ENCODE measurements around the gene SMIM28. TPM values are rescaled to one million over a fixed set of nuclear protein-coding genes. Genes with fewer than 3 reads are reported as not detected.
"Not testable (repeated sequence)": the region's sequence is repeated elsewhere in the genome, so short reads cannot be mapped to it uniquely, and the experiment has no call there.

SMIM28 gene
- not detected for total RNA-seq

DNA sequence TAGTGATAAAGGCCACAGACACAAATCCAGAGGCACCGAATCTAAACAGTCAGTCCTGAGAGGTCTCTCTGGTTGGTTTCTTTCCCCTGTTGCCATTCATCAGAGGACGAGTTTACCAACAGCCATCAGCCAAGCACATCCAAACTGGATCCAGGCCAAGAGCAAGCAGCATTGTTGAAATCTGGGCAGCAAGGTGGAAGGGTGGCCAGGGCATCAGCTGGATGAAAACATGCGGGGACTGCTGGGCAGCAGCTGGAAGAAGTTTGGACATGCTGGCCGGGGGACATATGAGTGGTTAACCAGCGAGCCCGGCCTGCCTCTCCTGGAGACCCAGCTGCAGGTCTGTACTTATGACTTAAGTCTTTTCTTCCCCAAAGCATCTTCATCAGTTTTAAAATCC lies at the start of gene SMIM28:
SMIM28 (plus strand) TSS at position 62 of the 400 bp plus-strand sequence; CDS start at position 230, 168 bp downstream.
- DNase-seq (ENCODE audit: low read depth in 2 of 3, low spot score in 2 of 3): no peak

DNA sequence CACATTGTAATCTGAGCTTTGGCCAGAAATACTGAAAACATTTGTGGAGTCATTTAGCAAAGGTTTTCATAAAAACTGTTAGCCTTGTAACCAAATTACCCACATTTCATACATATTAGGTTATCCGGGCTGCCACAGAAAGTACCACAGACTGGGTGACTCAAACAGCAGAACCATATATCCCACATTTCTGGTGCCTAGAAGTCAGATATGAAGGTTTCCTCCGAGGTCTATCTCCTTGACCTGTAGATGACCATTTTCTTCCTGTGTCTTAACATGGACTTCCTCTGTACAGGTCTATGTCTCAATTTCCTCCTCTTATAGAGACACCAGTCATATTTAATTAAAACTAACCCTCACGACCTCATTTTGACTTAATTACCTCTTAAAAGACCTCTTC lies 49.5 kb upstream of the SMIM28 start:
- DNase-seq (ENCODE audit: low read depth in 2 of 3, low spot score in 2 of 3): no peak

DNA sequence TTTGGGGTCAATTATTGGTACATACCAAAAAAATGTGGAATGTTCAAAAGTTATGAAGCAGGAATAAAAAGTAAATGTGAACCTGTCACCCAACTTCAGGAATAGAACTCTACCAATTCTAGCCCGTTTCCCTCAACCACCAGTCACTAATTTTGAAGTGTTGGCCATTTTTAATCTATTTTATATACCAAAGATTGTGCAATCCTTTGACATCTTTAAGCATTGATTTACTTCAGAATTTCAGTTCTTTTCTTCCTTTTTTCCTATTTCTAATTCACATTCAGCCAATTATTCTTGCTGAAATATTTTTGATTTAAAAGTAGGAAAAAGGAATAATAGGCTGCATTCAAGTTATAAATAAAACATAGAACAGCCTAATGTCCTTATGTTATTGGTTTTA lies 46.9 kb upstream of the SMIM28 start:
- DNase-seq (ENCODE audit: low read depth in 2 of 3, low spot score in 2 of 3): no peak

DNA sequence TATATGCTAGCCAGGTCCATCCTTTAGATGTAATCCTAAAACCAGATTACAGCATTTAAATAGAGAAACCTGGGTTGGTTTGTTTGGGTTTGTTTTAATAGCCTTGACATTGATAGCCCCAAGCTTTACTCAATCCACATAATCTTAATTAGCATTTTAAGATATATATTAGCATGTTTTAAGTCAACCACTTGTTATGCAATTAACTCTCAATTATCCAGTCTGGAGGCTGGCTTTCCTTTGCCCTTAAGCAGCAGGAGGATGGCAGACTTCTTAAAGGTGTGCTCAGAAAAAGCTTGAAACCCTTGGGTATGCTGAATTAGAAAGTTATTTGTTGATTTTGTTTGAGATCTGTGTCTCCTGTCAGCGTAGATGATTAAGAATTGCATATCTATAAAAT lies 46.3 kb upstream of the SMIM28 start:
- DNase-seq (ENCODE audit: low read depth in 2 of 3, low spot score in 2 of 3): no peak

DNA sequence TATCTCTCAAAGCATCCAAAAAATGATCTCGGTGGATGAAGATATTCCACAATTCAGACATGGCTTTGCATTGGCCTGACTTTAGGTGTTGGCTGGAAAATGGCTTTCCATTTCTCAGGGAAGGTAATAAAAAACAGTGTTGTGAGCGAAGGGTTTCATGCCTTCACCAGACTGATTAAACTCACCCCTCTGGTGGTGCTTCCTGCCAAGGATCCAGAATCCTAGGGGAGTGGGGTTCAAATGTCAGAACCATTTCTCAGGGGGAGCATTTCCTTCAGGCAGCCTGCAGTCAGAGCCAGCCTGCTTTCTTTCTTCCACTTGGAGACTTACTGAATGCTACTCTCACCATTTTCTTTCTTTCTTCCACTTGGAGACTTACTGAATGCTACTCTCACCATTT lies 45.7 kb upstream of the SMIM28 start:
- no peak for DNase-seq (ENCODE audit: low read depth in 2 of 3, low spot score in 2 of 3)

DNA sequence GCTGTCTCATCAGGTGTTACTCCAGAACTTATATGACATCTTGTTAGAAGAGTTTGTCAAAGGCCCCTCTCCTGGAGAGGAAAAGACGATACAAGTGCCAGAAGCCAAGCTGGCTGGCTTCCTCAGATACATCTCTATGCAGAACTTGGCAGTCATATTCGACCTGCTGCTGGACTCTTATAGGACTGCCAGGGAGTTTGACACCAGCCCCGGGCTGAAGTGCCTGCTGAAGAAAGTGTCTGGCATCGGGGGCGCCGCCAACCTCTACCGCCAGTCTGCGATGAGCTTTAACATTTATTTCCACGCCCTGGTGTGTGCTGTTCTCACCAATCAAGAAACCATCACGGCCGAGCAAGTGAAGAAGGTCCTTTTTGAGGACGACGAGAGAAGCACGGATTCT lies 43.7 kb upstream of the SMIM28 start:
- DNase-seq (ENCODE audit: low read depth in 2 of 3, low spot score in 2 of 3): no peak

DNA sequence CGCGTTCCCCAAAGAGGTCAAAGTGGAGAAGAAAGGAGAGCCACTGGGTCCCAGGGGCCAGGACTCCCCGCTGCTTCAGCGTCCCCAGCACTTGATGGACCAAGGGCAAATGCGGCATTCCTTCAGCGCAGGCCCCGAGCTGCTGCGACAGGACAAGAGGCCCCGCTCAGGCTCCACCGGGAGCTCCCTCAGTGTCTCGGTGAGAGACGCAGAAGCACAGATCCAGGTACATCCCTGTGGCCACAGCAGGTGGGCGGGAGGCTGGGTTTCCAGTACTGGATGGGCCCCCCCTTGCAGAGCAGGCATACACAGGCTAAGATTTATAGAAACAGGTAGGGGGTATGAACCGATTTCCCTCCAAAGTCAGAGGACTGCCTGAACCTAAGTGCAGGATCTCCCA lies 42.7 kb upstream of the SMIM28 start:
- no peak for DNase-seq (ENCODE audit: low read depth in 2 of 3, low spot score in 2 of 3)

DNA sequence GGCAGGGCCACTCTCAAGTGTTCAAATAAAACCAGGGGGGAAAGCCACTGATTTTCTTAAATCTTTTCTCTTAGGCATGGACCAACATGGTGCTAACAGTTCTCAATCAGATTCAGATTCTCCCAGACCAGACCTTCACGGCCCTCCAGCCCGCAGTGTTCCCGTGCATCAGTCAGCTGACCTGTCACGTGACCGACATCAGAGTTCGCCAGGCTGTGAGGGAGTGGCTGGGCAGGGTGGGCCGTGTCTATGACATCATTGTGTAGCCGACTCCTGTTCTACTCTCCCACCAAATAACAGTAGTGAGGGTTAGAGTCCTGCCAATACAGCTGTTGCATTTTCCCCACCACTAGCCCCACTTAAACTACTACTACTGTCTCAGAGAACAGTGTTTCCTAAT lies 41.5 kb upstream of the SMIM28 start:
- no peak for DNase-seq (ENCODE audit: low read depth in 2 of 3, low spot score in 2 of 3)

DNA sequence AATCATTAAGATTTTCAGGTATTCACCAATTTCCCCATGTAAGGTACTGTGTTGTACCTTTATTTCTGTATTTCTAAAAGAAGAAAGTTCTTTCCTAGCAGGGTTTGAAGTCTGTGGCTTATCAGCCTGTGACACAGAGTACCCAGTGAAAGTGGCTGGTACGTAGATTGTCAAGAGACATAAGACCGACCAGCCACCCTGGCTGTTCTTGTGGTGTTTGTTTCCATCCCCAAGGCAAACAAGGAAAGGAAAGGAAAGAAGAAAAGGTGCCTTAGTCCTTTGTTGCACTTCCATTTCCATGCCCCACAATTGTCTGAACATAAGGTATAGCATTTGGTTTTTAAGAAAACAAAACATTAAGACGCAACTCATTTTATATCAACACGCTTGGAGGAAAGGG lies 40.6 kb upstream of the SMIM28 start:
- no peak for DNase-seq (ENCODE audit: low read depth in 2 of 3, low spot score in 2 of 3)

DNA sequence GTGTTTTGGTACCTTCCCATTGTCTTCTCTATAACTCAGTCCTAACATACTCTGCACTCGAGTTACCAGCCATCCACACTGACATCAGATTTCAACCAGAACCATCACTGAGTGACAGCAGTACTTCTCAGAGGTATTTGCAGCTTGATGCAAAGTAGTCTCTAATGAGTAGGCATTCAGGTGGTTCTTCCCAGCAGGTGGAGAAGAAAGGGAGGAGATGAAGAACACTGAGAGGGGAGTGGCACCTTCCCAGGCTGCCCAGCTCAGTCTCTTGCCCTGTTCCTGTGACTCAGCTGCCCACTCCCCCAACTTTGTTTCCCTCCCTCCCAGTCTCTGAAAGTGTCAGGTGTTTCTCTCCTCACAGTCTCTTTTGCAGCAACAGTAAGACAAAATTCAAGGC lies 38.7 kb upstream of the SMIM28 start:
- no peak for DNase-seq (ENCODE audit: low read depth in 2 of 3, low spot score in 2 of 3)

DNA sequence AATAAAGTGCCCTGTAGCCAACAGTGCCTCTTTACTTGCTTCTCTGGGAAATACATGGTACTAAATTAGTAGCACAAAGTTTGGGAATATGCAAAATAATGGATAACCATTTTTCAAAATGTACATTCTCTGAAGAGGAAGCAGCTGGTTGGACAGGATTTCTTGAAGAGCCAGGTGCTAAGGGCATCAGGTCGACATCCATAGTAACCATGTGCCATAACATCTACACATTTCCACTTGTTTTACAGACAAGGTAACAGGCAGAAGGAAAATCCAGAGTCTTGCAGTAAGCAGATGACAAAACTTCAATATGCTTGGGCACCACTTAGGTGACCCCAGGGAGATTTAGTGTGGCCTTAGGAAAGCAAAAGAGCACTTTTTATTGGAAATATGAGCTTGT lies 36.5 kb upstream of the SMIM28 start:
- DNase-seq (ENCODE audit: low read depth in 2 of 3, low spot score in 2 of 3): no peak

DNA sequence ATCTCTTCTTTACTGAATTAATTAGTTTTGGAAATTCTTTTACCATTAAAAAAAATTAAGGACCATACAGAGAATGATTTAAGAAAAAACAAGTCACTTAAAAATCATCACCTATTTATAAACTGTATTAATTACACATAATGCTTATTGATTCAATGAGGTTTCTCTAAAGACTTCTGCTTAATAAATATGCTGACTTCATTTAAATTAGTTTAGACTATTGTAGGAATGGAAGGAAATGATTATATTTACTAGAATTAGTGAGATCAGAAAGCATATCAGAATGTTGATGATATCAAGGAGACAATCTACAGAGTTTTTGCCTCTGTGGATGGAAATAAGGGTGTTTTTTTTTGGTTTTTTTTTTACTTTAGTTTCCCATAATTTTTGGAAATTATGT lies 34.6 kb upstream of the SMIM28 start:
- DNase-seq (ENCODE audit: low read depth in 2 of 3, low spot score in 2 of 3): no peak

DNA sequence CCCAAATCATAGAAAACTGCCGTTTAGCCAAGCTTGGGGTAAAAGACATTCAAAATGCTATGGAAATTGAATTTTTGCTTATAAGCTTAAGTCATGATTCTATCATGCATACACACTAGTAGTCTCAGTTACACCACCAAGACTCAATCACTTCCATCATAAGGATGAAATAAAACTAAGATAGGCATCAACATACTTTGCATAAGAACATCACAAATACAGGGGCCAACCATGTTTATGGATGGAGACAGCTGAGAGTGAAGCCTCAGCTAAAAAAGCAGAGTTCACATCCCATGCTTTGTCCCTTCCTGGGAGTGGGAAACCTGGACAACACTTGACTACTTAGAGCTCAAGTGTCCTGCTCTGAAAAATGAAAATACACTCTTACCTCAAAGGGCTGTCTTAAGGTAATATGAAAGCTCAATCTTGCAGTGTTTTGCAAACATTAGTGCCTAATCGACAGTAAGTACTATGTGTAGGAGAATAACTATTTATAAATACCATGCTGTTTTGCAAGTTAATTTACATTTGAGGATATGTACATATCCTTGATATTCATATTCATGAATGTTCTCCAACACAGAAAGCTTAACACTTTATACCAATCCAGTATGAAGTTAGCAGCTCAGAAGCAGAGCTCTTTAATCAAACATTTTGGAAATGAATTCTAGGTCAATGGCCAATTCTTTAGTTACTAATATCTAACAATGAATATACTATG lies 32.0 kb upstream of the SMIM28 start:
- DNase-seq (ENCODE audit: low read depth in 2 of 3, low spot score in 2 of 3): no peak

DNA sequence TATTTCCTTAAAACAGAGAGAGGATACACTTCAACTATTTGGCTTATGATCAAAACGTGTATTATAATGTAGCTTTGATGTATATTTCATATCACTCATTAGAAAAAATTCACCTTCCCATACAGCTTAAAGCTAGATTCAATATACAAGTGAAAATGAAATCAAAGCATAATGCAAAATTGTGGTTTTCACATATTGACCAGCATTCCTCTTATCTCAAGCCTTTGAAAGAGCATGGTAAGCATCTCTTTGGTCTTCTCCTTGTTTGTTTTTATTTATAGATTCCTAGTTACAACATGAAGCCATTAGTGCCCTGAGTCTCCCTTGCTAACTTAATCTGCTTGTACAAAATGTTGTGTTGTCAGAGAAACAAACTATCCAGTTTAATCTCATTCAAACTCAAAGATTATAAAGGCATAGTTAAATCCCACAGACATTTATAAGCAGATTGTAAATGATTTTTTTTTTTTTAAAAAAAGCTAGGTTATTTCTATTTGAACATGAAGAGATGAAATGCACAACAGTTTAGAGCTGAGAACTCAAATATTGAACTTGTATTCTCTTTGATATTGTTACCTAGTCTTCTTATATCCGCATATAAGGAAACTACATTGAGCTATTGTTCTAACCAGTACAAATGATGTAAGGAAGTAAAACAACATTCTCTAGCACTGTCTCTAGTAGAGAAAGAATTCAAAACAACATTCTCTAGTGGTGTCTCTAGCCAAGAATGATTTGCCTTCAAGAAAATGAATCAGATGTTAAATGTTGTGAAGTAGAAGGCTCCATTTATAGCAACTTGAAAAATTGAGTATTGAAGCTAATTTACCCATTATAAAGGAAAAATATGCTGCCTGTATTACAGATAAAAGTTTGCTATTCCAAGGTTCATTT lies 31.2 kb upstream of the SMIM28 start:
- DNase-seq (ENCODE audit: low read depth in 2 of 3, low spot score in 2 of 3): no peak

DNA sequence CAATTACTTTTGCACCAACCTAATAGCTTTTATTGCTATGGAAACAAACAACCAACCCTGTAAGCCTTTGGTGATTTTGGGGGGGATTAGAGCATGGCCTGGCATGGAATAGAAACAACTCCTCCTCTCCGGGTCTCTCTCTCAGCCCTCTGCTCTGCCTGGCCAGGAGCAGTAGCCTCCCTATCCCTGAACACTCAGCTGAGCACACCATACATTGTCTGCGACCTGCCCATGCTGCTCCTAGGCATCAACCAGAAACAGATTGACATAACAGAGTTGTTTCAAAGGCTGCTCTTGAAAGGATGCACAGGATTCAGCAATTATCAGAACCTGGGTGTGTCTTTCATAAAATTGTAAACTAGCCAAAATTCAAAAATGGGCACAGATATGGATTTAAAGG lies 29.8 kb upstream of the SMIM28 start:
- DNase-seq (ENCODE audit: low read depth in 2 of 3, low spot score in 2 of 3): no peak

DNA sequence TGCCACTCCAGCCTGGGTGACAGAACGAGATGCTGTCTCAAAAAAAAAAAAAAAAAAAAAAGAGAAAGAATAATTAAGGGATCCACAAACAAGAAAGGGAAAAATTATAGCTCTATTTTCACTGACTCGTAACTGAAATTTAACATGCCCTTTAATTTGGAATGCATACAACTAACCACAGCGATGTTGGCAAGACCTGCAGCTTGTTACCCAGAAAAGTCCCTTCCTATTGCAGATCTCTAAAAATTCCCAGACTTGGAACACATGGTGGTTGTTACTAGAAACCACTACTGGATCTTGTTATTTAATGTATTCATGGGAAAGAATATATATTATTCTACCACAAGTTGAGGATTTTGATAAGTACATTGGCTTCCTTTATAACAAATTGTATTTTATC lies 27.8 kb upstream of the SMIM28 start:
- no peak for DNase-seq (ENCODE audit: low read depth in 2 of 3, low spot score in 2 of 3)

DNA sequence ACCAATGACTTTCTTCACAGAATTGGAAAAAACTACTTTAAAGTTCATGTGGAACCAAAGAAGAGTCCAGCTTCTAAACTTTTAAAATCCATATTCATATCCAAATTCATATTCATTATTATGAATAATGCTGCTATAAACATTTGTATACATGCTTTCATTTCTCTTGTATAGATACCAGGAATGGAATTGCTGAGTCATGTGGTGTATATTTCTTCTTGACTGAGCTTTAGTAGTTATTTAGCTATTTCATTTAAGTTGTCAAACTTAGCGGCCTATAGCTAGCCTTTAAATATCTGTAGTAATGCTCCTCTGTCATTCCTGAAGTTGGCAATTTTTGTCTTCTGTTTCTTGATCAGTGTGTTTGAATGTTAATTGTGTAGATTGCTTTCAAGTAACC lies 19.8 kb upstream of the SMIM28 start:
- no peak for DNase-seq (ENCODE audit: low read depth in 2 of 3, low spot score in 2 of 3)

DNA sequence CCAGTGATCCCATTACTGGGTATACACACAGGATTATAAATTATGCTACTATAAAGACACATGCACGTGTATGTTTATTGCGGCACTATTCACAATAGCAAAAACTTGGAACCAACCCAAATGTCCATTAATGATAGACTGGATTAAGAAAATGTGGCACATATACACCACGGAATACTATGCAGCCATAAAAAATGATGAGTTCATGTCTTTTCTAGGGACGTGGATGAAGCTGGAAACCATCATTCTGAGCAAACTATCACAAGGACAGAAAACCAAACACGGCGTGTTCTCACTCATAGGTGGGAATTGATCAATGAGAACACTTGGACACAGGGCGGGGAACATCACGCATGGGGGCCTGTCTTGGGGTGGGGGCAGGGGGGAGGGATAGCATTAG lies 9.0 kb upstream of the SMIM28 start:
- DNase-seq (ENCODE audit: low read depth in 2 of 3, low spot score in 2 of 3): not testable (repeated sequence)

DNA sequence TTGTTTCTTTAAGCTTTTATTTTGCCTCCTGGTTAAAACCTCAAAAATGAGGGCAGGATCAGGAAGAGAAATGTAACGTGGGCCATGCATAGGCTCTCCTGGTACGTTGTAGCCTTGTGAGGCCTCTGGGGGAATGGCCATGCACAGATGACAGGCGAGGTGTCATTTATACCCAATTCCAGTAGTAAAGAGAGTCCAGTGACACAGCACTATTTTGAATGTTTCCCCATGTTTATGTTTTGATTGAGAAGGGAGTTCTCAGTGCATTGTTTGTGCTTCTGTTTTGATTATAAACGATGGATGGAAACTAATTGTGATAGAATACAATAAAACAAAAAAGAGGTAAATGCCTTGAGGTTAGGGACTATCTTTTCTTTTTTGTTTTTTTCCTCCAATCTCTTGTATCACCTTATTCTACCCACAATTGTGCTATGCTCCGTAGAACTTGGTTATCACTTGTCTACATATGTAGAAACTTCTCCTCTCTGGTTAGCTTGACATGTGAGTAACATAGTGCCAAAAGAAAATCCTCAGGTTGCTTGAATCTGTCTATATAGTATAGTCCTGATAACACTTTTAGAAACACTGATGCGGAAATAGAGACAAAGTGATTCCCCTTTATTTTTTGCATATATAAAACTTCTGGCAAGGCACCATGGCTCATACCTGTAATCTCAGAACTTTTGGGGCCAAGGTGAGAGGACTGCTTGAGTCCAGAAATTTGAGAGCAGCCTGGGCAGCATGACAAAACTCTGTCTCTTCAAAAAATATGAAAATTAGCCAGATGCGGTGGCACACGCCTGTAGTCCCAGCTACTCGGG lies 6.9 kb upstream of the SMIM28 start:
- DNase-seq (ENCODE audit: low read depth in 2 of 3, low spot score in 2 of 3): no peak

DNA sequence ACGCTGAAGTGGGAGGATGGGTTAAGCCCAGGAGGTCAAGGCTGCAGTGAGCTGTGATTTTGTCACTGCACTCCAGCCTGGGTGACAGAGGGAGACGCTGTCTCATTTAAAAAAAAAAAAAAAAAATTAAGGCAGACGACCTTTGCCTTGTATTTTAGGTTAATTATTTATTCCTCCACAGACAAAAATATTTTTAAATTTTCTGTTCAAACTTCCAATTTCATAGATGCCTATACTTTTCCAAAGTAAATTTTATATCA lies 6.3 kb upstream of the SMIM28 start:
- DNase-seq (ENCODE audit: low read depth in 2 of 3, low spot score in 2 of 3): no peak

DNA sequence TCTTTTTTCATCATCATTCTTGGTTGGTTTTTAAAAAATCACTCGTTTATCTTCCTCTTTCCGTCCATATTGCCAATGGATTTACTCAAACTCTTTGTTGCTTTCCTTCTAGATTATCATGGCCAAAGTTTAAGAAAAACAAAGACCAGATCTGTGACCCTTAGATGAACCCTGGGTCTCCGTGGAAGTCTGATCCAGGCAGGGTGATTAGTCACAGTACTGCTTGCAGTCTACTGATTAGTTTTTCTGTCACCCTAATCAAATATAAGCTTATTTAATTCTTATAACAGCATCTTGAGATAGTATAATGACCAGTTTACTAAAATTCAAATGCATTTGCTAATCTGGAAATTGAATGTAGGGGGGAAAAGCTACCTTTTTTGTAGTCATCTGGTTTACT lies 6.0 kb upstream of the SMIM28 start:
- DNase-seq (ENCODE audit: low read depth in 2 of 3, low spot score in 2 of 3): no peak
